ENCODE results near the gene IL17D. TPM values are rescaled to one million over a fixed set of nuclear protein-coding genes. Genes with fewer than 3 reads are reported as not detected.
"Not testable (repeated sequence)": the region's sequence is repeated elsewhere in the genome, so short reads cannot be mapped to it uniquely, and the experiment has no call there.

IL17D gene, protein sequence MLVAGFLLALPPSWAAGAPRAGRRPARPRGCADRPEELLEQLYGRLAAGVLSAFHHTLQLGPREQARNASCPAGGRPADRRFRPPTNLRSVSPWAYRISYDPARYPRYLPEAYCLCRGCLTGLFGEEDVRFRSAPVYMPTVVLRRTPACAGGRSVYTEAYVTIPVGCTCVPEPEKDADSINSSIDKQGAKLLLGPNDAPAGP
- 2.2 and 3.4 TPM in 2 replicates for total RNA-seq (2014; rRNA removed; shearing (Covaris generic); ENCODE audit: low replicate concordance)

DNA sequence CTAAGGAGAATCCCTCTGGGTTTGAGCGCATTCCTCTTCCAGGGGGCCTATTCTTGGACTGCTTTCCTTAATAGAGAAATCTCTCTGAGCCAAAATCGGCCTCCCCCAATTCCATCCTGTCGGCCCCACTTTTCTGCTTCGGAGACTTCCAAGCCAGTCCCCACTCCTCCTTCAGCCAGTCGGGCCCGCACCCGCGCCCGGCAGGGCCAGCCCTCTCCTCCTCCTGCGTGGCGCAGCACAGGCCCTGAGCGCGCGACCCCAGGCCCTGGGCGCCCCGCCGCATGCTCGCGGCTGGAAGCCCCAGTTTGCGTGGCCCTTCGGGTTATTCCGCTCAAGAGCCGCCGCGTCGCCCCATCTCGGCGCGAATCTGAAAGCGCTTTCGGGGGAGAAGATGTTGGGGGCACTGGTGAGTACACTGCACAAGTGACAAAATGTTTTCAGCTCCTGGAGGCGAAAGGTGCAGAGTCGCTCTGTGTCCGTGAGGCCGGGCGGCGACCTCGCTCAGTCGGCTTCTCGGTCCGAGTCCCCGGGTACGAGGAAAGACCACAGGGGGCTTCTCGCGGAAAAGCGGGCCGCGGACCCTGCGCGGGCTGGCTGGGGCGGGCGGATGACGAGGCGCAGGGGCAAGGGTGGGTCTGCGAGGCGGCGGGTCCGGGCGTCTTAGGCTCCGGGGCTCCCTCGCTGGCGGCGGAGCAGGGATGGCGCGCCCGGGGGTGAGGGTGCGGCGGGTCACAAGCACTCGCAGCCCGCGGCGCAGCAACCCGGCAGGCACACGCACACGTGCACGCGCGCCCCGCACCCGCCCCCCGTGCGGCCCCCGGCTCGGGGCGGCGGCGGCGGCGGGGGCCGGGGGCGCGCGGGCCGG is at the start of gene IL17D:
TSS of gene IL17D (plus strand) at position 785 of the 865 bp plus-strand sequence. CDS start 303 bp downstream, outside the sequence.
- H3K4me3 ChIP-seq = peak within 1 kb of the TSS; percentile 57
- H3K9me3 ChIP-seq = no peaks in the 10 kb centered on the region
- DNase-seq = peak; percentile 39

DNA sequence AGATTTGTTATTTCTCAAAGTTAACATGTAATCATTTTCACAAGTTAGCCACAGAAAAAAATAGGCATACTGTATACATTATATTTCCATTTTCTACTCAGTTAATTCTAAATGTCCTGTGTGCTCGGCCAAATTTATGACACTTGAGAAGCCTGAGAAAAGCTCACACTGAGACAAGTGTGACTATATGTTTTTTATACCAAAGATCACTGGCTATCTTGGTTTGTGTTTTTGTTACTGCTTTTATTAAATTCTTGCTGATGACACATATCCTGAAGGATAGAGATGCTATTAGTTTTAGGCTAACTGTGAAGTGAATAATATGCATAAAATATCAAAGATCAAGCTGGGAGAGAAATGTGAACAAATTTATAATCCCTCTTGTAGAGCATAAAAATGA is 49.3 kb upstream of the IL17D start:
- H3K4me3 ChIP-seq = no peak overlapping the region
- H3K27me3 ChIP-seq = no peaks in the 10 kb centered on the region
- no peaks in the 10 kb centered on the region; the same call in 1 of the 2 replicates for H3K9me3 ChIP-seq
- DNase-seq = no peak
- no peaks in the 10 kb centered on the region for H3K36me3 ChIP-seq

More for the DNA sequence above, at the start of gene IL17D:
- Histone ChIP-seq H3K36me3 (no peaks in the 10 kb centered on the region), H3K27me3 (no peaks in the 10 kb centered on the region)

DNA sequence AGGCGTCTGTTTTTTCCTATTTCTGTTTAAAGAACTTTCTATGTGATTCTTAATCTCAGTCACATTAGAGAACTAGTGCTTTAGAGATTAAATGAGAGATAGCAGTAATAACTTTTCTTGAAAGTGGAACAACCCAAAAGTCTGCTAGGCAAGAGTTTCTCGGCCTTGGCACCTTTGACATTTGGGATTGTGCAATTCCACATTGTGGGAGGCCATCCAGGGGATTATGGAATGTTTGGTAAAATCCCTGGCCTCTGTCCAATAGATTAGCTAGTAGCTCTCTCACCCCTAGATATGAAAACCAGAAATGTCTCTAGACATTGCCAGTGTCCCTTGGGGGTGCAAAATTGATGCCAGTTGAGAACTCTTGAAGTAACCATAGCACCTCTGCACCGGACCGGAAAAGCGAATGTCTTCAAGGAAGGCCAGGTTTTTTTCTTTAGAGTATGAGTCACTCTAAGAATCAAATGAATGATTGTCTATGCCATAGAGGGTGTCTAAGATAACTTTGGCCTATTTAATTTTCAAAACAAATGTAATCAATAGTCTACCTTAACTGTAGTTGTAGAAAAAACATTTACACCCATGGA is 45.0 kb upstream of the IL17D start:
- H3K9me3 ChIP-seq = no peaks in the 10 kb centered on the region
- DNase-seq = no peak
- H3K4me3 ChIP-seq = no peak overlapping the region
- no peaks in the 10 kb centered on the region for H3K36me3 ChIP-seq
- no peaks in the 10 kb centered on the region for H3K27me3 ChIP-seq

DNA sequence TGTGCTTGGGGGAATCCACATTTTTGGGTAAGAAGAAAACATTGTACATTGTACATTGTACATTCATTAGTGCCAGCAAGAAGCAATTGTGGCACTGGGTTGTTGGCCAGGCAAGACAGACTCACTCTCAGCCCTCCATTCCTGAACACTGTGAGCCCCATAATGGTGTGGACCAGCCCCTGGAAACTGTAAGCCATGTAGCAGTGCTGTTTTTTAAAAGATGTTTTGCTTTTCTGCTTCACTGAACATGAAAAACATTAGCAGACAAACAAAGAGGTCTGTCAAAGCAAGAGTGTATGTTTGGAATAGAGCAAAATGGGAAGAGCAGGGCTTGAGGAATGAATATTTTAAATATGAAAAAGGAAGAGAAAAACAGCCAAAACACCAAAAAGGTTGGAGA is 39.1 kb upstream of the IL17D start:
- Histone ChIP-seq H3K4me3 (no peak overlapping the region), H3K27me3 (no peaks in the 10 kb centered on the region), H3K9me3 (no peaks in the 10 kb centered on the region), H3K36me3 (no peaks in the 10 kb centered on the region)
- no peak for DNase-seq

DNA sequence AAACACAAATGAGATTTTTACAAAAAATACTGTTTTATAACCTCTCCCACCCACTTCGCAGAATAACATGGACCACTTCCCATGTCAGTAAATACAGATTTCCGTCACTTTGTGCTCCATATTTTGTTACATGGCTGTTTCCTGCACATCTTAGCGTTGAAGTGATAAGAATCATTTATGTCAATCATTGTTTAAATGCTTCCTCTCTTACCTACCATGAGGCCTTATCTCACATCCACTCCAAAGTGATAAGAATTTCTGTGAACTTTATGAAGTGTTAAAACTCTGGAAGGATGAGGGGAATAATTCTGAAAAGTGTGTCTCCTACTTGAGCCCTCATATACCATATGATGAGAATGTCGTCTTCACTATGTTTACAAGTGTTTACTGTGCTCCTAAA is 36.6 kb upstream of the IL17D start:
- H3K4me3 ChIP-seq = no peak overlapping the region
- DNase-seq = no peak
- H3K27me3 ChIP-seq = no peaks in the 10 kb centered on the region
- no peaks in the 10 kb centered on the region for H3K36me3 ChIP-seq
- no peaks in the 10 kb centered on the region for H3K9me3 ChIP-seq

DNA sequence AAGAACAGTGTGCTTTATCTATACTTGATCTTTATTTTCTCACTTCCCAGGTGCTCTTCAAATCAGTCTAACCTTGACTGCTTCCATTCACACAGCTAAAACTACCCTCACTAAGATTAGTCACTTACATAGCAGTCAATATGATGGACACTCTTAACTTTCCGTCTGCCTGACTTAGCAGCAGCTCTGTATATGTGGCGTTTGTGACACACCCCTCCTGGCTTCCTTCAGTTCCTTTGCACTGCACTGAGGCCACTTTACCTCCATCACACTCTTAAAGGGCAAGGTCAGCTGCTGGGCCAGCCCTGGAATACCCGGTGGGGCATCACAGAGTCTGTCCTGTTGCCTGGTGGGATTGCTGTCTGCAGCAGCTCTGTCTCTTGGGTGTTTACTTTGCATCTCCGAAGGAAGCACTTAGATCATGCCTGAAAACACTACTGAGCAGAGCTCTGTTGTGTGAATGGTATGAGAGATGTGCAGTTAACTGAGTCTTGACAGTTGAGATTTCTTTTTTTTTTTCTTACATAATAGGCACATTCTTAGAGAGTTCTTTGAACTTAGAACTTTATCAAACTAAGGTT is 35.6 kb upstream of the IL17D start:
- Histone ChIP-seq H3K9me3 (no peaks in the 10 kb centered on the region), H3K4me3 (no peak overlapping the region), H3K27me3 (no peaks in the 10 kb centered on the region), H3K36me3 (no peaks in the 10 kb centered on the region)
- DNase-seq = no peak

DNA sequence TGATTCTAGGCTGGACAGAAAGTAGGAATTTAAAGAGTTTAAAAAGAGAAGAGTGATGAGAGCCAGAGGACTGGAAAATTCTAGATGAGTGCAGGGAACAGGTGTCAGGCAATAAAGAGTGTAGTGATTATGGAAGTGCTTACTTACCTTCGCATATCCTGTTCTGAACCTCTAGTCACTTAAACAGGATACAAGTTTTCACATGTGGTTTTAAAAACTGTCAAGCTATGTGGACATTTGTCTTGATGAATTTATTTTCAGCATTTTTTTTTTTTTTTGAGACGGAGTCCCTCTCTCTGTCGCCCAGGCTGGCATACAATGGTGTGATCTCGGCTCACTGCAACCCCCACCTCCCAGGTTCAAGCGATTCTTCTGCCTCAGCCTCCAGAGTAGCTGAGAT is 34.3 kb upstream of the IL17D start:
- Histone ChIP-seq H3K27me3 (no peaks in the 10 kb centered on the region), H3K4me3 (no peak overlapping the region), H3K36me3 (no peaks in the 10 kb centered on the region), H3K9me3 (no peaks in the 10 kb centered on the region)
- no peak for DNase-seq

DNA sequence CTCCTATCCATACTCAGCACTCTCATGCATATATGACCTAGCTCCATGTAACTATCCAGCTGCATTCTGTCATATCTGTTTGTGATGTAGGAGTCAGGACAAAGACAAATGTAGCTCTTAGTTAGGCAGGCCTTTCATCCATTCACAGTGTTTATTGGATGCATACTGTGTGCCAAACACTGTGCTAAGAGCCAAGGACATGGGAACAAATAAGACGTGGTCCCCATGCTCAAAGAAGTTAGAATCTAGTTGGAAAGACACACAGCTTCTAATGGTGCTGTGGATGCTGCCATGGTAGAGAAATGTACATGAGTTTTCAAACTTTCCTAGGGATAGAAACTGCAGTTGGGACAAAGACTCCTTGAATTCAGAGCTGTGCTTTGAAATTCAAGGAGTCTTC is 31.7 kb upstream of the IL17D start:
- no peaks in the 10 kb centered on the region for H3K36me3 ChIP-seq
- no peaks in the 10 kb centered on the region for H3K9me3 ChIP-seq
- DNase-seq = no peak
- no peak overlapping the region for H3K4me3 ChIP-seq
- H3K27me3 ChIP-seq = no peaks in the 10 kb centered on the region

DNA sequence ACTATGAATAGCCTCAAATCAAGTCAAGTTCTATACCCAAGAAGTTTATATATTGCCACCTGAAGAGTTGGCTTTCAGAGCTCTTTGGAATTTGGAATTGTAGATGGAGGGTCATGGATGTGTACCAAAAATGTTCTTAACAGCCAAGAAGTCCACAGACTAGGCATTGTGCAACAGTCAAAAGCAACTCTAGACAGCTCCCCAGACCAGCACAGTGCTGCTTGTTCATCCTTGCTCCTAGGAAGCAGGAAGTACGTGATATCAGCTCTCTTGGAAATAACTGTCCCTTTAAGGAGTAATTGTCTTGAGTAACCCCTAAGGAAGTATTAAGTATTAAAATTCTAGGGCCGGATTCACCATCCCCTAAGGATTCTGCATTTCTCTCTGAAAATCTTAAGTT is 30.7 kb upstream of the IL17D start:
- Histone ChIP-seq H3K36me3 (no peaks in the 10 kb centered on the region), H3K9me3 (no peaks in the 10 kb centered on the region), H3K4me3 (no peak overlapping the region), H3K27me3 (no peaks in the 10 kb centered on the region)
- no peak for DNase-seq

DNA sequence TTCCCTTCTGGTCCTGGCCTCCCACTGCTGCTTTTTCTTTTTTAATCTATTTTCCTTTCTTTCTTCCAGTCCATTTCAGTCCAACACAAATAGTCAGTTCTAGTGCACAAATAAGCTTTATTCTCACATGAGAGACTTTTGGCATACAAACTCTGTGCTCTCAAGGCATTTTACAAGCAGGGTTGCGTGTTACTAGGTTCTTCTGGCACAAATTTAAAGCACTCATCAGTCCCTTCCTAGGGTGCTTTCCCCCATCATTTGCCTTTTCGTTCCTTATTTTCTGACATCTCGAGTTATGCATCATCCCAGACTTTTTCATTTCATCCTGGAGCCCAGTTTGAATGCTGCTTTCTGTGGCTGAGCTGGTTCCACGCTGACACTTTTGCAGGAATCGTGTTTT is 29.8 kb upstream of the IL17D start:
- H3K9me3 ChIP-seq = no peaks in the 10 kb centered on the region
- no peak for DNase-seq
- no peaks in the 10 kb centered on the region for H3K27me3 ChIP-seq
- H3K4me3 ChIP-seq = no peak overlapping the region
- H3K36me3 ChIP-seq = no peaks in the 10 kb centered on the region

DNA sequence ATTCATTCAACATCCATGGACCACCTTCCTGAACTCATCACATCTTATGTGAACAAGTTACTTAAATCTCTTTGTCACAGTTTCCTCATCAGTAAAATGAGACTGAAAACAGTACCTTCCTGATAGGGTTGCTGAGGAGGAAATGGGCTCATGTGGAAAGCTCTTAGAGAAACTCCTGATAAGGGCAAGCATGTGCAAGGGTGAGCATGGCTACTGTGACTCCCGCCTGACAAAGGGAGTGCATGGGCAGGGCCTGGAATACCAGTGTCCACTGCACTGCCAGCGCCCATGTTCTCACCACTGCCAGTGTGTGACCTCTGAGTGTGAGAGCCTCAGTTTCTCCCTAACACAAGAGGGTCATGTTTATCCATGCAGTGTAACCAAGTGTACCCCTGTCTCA is 27.3 kb upstream of the IL17D start:
- DNase-seq = no peak

DNA sequence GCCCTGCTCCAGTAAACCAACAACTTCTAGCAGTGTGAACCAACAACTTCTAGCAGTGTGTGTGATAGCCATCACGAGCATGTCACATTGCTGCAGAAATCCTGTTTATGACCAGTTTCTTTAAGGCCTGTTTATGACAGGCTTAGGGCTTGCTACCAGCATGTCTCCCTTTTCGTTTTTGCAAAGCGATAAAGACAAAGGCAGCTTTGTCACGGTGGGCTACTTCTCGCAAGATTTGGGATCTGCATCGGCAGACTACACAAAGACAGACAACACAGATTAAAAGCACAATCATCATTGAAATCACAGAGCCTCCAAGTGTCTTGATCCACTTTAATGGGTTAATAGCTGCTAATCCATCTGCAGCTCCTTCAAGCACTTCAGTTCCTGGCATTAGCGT is 24.9 kb upstream of the IL17D start:
- not testable (repeated sequence) for H3K4me3 ChIP-seq, DNase-seq, H3K27me3 ChIP-seq, H3K9me3 ChIP-seq, H3K36me3 ChIP-seq

More for the DNA sequence above, 27.3 kb upstream of the IL17D start:
- H3K27me3 ChIP-seq = no peaks in the 10 kb centered on the region
- H3K9me3 ChIP-seq = no peaks in the 10 kb centered on the region
- H3K4me3 ChIP-seq = no peak overlapping the region
- H3K36me3 ChIP-seq = no peaks in the 10 kb centered on the region

DNA sequence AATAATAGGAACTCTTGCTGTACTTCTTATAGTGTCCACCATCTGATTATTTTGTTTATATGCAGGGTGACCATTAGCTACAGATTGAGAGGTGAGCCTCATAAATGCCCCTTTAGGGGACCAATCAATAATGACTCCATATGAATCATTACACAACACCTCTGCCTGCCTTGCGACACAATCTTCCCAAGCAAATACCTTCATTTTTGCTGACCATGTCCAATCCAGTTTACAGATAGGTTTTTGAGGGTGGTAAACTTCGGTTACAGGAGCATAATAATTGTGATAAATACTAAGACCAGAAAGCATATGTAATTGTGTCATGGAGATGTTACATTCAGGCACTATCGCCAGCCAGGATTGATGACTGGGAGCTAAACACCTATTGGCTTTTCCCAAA is 23.6 kb upstream of the IL17D start:
- no peak for DNase-seq
- no peaks in the 10 kb centered on the region for H3K27me3 ChIP-seq
- H3K9me3 ChIP-seq = no peaks in the 10 kb centered on the region
- H3K4me3 ChIP-seq = no peak overlapping the region
- no peaks in the 10 kb centered on the region for H3K36me3 ChIP-seq

DNA sequence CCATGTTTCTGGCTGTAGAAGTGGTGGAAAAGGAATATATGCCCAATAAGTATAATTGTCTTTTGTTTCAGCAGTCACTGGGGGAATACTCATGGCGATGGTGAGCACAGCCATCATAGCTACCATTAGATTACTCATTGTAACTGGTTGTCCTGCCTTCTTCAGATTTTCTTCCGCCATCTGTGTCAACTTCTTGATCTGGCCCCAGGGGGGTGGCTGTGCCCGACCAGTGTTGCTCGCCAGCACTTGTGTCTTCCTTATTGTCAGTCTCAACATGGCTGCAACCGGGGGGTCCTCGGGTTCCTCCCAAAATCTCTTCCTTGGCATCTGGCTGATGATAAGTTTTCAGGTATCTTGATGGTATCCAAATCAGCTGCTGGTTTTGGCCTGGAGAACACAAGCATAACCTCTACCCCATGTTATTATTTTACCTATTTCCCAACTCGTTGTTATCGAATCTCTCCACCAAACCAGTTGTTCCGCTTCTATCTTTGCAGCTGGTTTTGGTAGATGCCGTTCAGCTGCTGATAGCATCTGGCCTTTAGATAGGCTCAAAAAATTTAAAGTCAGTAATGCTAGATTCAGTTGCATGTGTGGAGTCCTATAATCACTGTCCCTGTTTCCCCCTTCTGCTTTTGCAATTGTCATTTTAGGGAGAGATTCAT is 23.0 kb upstream of the IL17D start:
- DNase-seq = no peak
- Histone ChIP-seq H3K9me3 (no peaks in the 10 kb centered on the region), H3K36me3 (no peaks in the 10 kb centered on the region), H3K27me3 (no peaks in the 10 kb centered on the region), H3K4me3 (no peak overlapping the region)

DNA sequence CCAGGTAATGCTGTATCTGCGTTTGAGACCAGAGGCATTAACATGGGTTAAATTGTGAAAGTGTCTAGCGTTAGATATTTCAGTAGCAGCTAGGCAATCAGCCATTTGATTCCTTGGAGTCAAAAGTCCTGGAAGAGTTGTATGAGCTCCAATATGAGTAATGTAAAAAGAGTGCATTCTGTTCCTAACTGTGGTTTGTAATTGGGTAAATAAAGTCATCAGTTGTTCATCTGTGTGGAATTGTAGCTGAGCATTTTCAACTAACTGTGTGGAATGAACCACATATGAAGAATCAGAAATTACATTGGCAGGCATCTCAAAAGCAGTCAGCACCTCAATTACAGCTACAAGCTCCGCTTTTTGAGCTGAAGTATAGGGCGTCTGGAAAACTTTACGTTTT is 22.0 kb upstream of the IL17D start:
- not testable (repeated sequence) for H3K4me3 ChIP-seq, DNase-seq, H3K27me3 ChIP-seq, H3K36me3 ChIP-seq, H3K9me3 ChIP-seq

DNA sequence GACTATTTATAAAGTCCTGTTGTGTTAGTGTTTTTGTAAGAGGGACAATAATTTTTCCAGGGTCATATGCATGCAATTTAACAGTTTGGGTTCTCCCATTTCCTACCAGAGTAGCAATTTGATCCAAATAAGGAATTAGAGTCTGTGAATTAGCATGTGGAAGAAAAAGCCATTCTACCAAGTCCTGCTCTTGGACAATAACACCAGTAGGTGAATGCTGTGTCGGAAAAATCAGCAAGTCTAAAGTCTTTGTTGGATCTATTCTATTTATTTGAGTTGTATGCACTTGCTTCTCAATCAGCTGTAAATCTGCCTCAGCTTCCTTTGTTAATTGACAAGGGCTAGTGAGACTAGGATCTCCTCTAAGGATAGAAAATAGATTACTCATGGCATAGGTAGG is 21.4 kb upstream of the IL17D start:
- Histone ChIP-seq H3K27me3 (no peaks in the 10 kb centered on the region), H3K4me3 (no peak overlapping the region), H3K9me3 (no peaks in the 10 kb centered on the region), H3K36me3 (no peaks in the 10 kb centered on the region)
- no peak for DNase-seq

DNA sequence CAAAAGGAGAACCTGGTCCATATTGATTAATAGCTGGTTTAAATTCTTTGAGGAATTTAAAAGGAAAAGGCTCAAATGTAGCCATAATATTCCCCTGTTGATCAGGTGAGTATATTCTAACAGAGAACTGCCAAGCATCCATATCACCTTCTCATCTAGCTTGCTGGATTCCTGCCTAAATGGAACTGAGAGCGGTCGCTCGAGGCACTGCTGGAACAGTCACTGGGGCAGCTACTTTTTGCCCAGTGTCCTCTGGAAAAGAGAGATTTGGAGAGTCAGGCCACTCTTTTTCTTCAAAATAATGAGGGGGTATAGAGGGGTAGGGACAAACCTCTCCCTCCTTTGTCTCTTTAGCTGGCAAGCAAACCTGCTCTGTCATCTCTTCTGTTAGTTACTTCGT is 19.5 kb upstream of the IL17D start:
- Histone ChIP-seq H3K4me3 (no peak overlapping the region), H3K27me3 (no peaks in the 10 kb centered on the region), H3K36me3 (no peaks in the 10 kb centered on the region), H3K9me3 (no peaks in the 10 kb centered on the region)
- DNase-seq = no peak
